Prostate gland (tissue), 2 donors: ENCODE measurements around the gene FKRP. TPM values are rescaled to one million over a fixed set of nuclear protein-coding genes. Genes with fewer than 3 reads are reported as not detected.

ENCODE experiments used
- DNase-seq: peaks from one replicate; pipeline ENCODE4 v3.0.0-alpha.2; 2019; ENCODE audit warnings: low spot score
- H3K27ac ChIP-seq, 2 donors: fragments of 200-600 bp; sonication (generic); 2 replicates each; pipeline ENCODE4 v1.5.1; 2017 to 2019
- H3K27me3 ChIP-seq: fragments of 200-600 bp; sonication (generic); replicated peaks from 2 replicates; pipeline ENCODE4 v1.5.1; 2019; ENCODE audit not compliant: insufficient read depth
- H3K36me3 ChIP-seq, 2 donors: fragments of 200-600 bp; sonication (generic); 1 replicate in 1 of 2; 2 replicates in 1 of 2; pipeline versions ENCODE4 v1.5.1 to v1.8.1; 2017 to 2019
- H3K4me1 ChIP-seq: fragments of 200-600 bp; sonication (generic); replicated peaks from 2 replicates; pipeline ENCODE4 v1.5.1; 2019
- H3K4me3 ChIP-seq, 2 donors: fragments of 200-600 bp; sonication (generic); 2 replicates each; pipeline ENCODE4 v1.5.1; 2017 to 2019
- H3K9me3 ChIP-seq: fragments of 200-600 bp; sonication (generic); 2 replicates; pipeline ENCODE4 v1.5.1; 2017
- CTCF ChIP-seq, 4 experiments: fragments of 200-600 bp in 2 of 4; fragments of 450-650 bp in 2 of 4; sonication (generic) in 2 of 4; IDR thresholded peaks; 1 replicate in 3 of 4; 2 replicates in 1 of 4; pipeline ENCODE4 v1.5.1; 2016 to 2019; ENCODE audit warnings: antibody characterized with exemption in 4 of 4, mild to moderate bottlenecking in 2 of 4, moderate library complexity in 2 of 4
- POLR2A ChIP-seq: fragments of 450-650 bp; IDR thresholded peaks from one replicate; pipeline ENCODE4 v1.6.1; 2016; ENCODE audit warnings: antibody characterized with exemption, mild to moderate bottlenecking
- POLR2AphosphoS5 ChIP-seq: sonication (generic); formaldehyde crosslinking; IDR thresholded peaks from one replicate; pipeline ENCODE4 v1.6.1; 2017; ENCODE audit warnings: antibody characterized with exemption
- WGBS: methylation state at CpG from one replicate; pipeline ENCODE4 v1.1.5; 2018; 5-methylcytosine and 5-hydroxymethylcytosine counted together
- intact Hi-C: fragments of 100-400 bp; cut with DNase I; formaldehyde crosslinking; loops from one replicate; pipeline ENCODE4 v1.14.2; 2022
- total RNA-seq, 2 donors: library from RNA; depleted of rRNA; stranded (reverse); fragments of >200 nt; gene quantifications; one replicate each; pipeline ENCODE4 v1.1.0, GENCODE V29; 2016

FKRP gene
- total RNA-seq, 2 donors from 2014 or later, result 15.2 to 32.0 TPM

- intact Hi-C loops, result no loop called here
- H3K36me3 ChIP-seq, result peaks cover 0 to 15% of the 10 kb centered on the region in 2 donors
- no peaks in the 10 kb centered on the region for H3K4me1 ChIP-seq
- no peak overlapping the region for H3K27ac ChIP-seq
- WGBS, result 57% methylated on average over 7 of the region's 7 CpGs
- TF ChIP-seq POLR2A (no peak), POLR2AphosphoS5 (no peak), CTCF (IDR thresholded peaks at IDR 0.05) (no peak)
- DNase-seq, result no peak
- no peaks in the 10 kb centered on the region for H3K9me3 ChIP-seq
- H3K27me3 ChIP-seq, result no peaks in the 10 kb centered on the region
- H3K4me3 ChIP-seq, result no peak overlapping the region
Measured at GRCh38 chr19:46737298-46737654, 8.6 kb upstream of the FKRP start.

GRCh38 chr19:46737761-46738171 lies 8.1 kb upstream of the FKRP start:
- no peak for DNase-seq
- Histone ChIP-seq H3K36me3 (peaks cover 0 to 11% of the 10 kb centered on the region in 2 donors), H3K4me1 (no peaks in the 10 kb centered on the region), H3K4me3 (no peak overlapping the region), H3K27ac (no peak overlapping the region), H3K27me3 (no peaks in the 10 kb centered on the region), H3K9me3 (no peaks in the 10 kb centered on the region)
- intact Hi-C loops, result no loop called here
- no peak for TF ChIP-seq POLR2AphosphoS5
- 82% methylated on average over 19 of the region's 19 CpGs for WGBS

- WGBS, result 55% methylated on average over 13 of the region's 14 CpGs
- Histone ChIP-seq H3K4me3 (no peak overlapping the region), H3K36me3 (peaks cover 0 to 5% of the 10 kb centered on the region in 2 donors), H3K4me1 (no peaks in the 10 kb centered on the region), H3K27me3 (no peaks in the 10 kb centered on the region), H3K9me3 (no peaks in the 10 kb centered on the region), H3K27ac (peak overlapping the region in 1 of 2 donors; percentile 42)
- TF ChIP-seq CTCF (IDR thresholded peaks at IDR 0.05) (no peak), POLR2AphosphoS5 (no peak), POLR2A (no peak)
- no peak for DNase-seq
- intact Hi-C loops, result no loop called here
Measured at GRCh38 chr19:46739290-46739771, 6.5 kb upstream of the FKRP start.

GRCh38 chr19:46741447-46741846 lies 4.4 kb upstream of the FKRP start:
- Histone ChIP-seq H3K27me3 (no peaks in the 10 kb centered on the region), H3K36me3 (peaks cover 0 to 5% of the 10 kb centered on the region in 2 donors), H3K27ac (no peak overlapping the region), H3K4me3 (no peak overlapping the region), H3K9me3 (no peaks in the 10 kb centered on the region), H3K4me1 (no peaks in the 10 kb centered on the region)
- TF ChIP-seq POLR2AphosphoS5 (no peak), POLR2A (no peak), CTCF (IDR thresholded peaks at IDR 0.05) (no peak)
- WGBS, result 74% methylated on average over 17 of the region's 17 CpGs
- no peak for DNase-seq
- intact Hi-C loops, result loop anchor here (5.0 kb wide), 1 partner anchor 46 kb away; the partner anchor contains the start of gene SLC1A5

GRCh38 chr19:46742926-46743480 lies 2.9 kb upstream of the FKRP start:
- H3K9me3 ChIP-seq, result no peaks in the 10 kb centered on the region
- no peaks in the 10 kb centered on the region for H3K27me3 ChIP-seq
- no peak overlapping the region for H3K27ac ChIP-seq
- peaks cover 0 to under 1% of the 10 kb centered on the region in 2 donors for H3K36me3 ChIP-seq
- peaks cover 5% of the 10 kb centered on the region for H3K4me1 ChIP-seq
- 81% methylated on average over 4 of the region's 4 CpGs for WGBS
- intact Hi-C loops, result loop anchor here (5.0 kb wide), 1 partner anchor 44 kb away; the partner anchor contains the start of gene SLC1A5
- no peak overlapping the region for H3K4me3 ChIP-seq
- no peak for DNase-seq
- TF ChIP-seq POLR2A, result no peak
- no peak for TF ChIP-seq POLR2AphosphoS5
- no peak for TF ChIP-seq CTCF (IDR thresholded peaks at IDR 0.05)
